IMR-90 (cell line): Measurements from ENCODE around the gene SCML2. TPM values are rescaled to one million over a fixed set of nuclear protein-coding genes. Genes with fewer than 3 reads are reported as not detected.

Experiments
- ATAC-seq: fragments of 200-7000 bp; cut with Tn5 transposase; 2 replicates; pipeline ENCODE4 v1.9.1; 2020; ENCODE audit warnings: low read depth, mild to moderate bottlenecking, moderate library complexity
- BruUV-seq: library from RNA; stranded (reverse); fragments of 400-500 nt; replicated peaks from 2 replicates; lab custom pipeline; 2021; lab: Mats Ljungman, UMichigan
- CTCF ChIA-PET: fragments of 300-600 bp; formaldehyde crosslinking; extraction: SDS; loops from one replicate; lab custom pipeline; 2021; ENCODE audit warnings: antibody characterized with exemption; lab: Yijun Ruan, JAX
- POLR2A ChIA-PET: fragments of 300-600 bp; sonication (Branson Sonifier 250); formaldehyde crosslinking; loops from one replicate; lab custom pipeline; 2022; ENCODE audit warnings: antibody characterized with exemption; ENCODE audit not compliant: unreplicated experiment; lab: Charles Lee
- DNase-seq: peaks from one replicate; pipeline ENCODE4 v3.0.0; 2013
- H2AFZ ChIP-seq: replicated peaks from 2 replicates; pipeline ENCODE3; 2013; ENCODE audit warnings: low read length, mild to moderate bottlenecking; ENCODE audit not compliant: poor library complexity
- H2AK5ac ChIP-seq: 2 replicates; pipeline ENCODE4 v1.6.1; 2013; ENCODE audit warnings: low read depth, low read length, inconsistent platforms
- H2AK9ac ChIP-seq: replicated peaks from 2 replicates; pipeline ENCODE3; 2013; ENCODE audit warnings: mild to moderate bottlenecking, low read depth, low read length, moderate library complexity; ENCODE audit not compliant: poor library complexity
- H2BK120ac ChIP-seq: 2 replicates; pipeline ENCODE4 v1.6.1; 2013; ENCODE audit warnings: low read depth, low read length, inconsistent platforms
- H2BK15ac ChIP-seq: 3 replicates; pipeline ENCODE4 v1.6.1; 2013; ENCODE audit warnings: low read depth, low read length, inconsistent platforms
- H2BK20ac ChIP-seq: 2 replicates; pipeline ENCODE4 v1.6.1; 2013; ENCODE audit warnings: low read depth, mild to moderate bottlenecking, inconsistent platforms, low read length, moderate library complexity
- H2BK5ac ChIP-seq: 2 replicates; pipeline ENCODE4 v1.6.1; 2013; ENCODE audit warnings: mild to moderate bottlenecking, low read depth, low read length, inconsistent platforms; ENCODE audit not compliant: poor library complexity, severe bottlenecking
- H3K14ac ChIP-seq: replicated peaks from 2 replicates; pipeline ENCODE4 v1.6.1; 2013; ENCODE audit warnings: low read depth, low read length, inconsistent platforms
- H3K18ac ChIP-seq: 2 replicates; pipeline ENCODE4 v1.6.1; 2013; ENCODE audit warnings: low read depth, low read length, control low read depth
- H3K23ac ChIP-seq: 2 replicates; pipeline ENCODE4 v1.6.1; 2013; ENCODE audit warnings: low read depth, low read length, inconsistent platforms
- H3K27ac ChIP-seq: 2 replicates; pipeline ENCODE4 v1.5.1; 2013; ENCODE audit warnings: mild to moderate bottlenecking, control low read depth, low read length; ENCODE audit not compliant: insufficient read depth
- H3K27me3 ChIP-seq: 2 replicates; pipeline ENCODE4 v1.6.1; 2013; ENCODE audit warnings: low read length; ENCODE audit not compliant: control insufficient read depth, insufficient read depth
- H3K36me3 ChIP-seq: 2 replicates; pipeline ENCODE4 v1.6.1; 2013; ENCODE audit warnings: low read length, mixed read lengths; ENCODE audit not compliant: control insufficient read depth, insufficient read depth
- H3K4ac ChIP-seq: 2 replicates; pipeline ENCODE4 v1.6.1; 2013; ENCODE audit warnings: low read depth, low read length, inconsistent platforms
- H3K4me1 ChIP-seq: 2 replicates; pipeline ENCODE4 v1.6.1; 2013; ENCODE audit warnings: low read length, mixed read lengths; ENCODE audit not compliant: control insufficient read depth, insufficient read depth
- H3K4me2 ChIP-seq: 2 replicates; pipeline ENCODE4 v1.6.1; 2013; ENCODE audit warnings: low read depth, mild to moderate bottlenecking, control low read depth, low read length, moderate library complexity
- H3K4me3 ChIP-seq: 2 replicates; pipeline ENCODE4 v1.5.1; 2013; ENCODE audit warnings: low read depth, mild to moderate bottlenecking, control low read depth, low read length, moderate library complexity; ENCODE audit not compliant: insufficient read depth
- H3K56ac ChIP-seq: 2 replicates; pipeline ENCODE4 v1.6.1; 2013; ENCODE audit warnings: low read length, inconsistent platforms; ENCODE audit not compliant: insufficient read depth; ENCODE audit errors: extremely low read depth
- H3K79me1 ChIP-seq, 2 experiments: 2 replicates each; pipeline ENCODE4 v1.6.1; 2013; ENCODE audit warnings: low read length in 2 of 2, inconsistent platforms in 1 of 2, low read depth in 1 of 2
- H3K9ac ChIP-seq: 2 replicates; pipeline ENCODE4 v1.6.1; 2013; ENCODE audit warnings: low read depth, low read length, control low read depth
- H3K9me1 ChIP-seq: 2 replicates; pipeline ENCODE4 v1.6.1; 2013; ENCODE audit warnings: low read length, inconsistent platforms; ENCODE audit not compliant: insufficient read depth
- H3K9me3 ChIP-seq: 2 replicates; pipeline ENCODE4 v1.6.1; 2013; ENCODE audit warnings: low read length; ENCODE audit not compliant: control insufficient read depth, insufficient read depth
- H4K20me1 ChIP-seq: 2 replicates; pipeline ENCODE4 v1.6.1; 2013; ENCODE audit warnings: low read length, inconsistent platforms; ENCODE audit not compliant: insufficient read depth
- H4K5ac ChIP-seq: 2 replicates; pipeline ENCODE4 v1.6.1; 2013; ENCODE audit warnings: mild to moderate bottlenecking, low read depth, low read length, control low read depth
- H4K8ac ChIP-seq, 2 experiments: 2 replicates each; pipeline ENCODE4 v1.6.1; 2013; ENCODE audit warnings: low read depth in 2 of 2, low read length in 2 of 2, control low read depth in 1 of 2, inconsistent platforms in 1 of 2
- H4K91ac ChIP-seq: 2 replicates; pipeline ENCODE4 v1.6.1; 2013; ENCODE audit warnings: low read depth, low read length, inconsistent platforms; ENCODE audit not compliant: insufficient read depth
- BHLHE40 ChIP-seq: fragments of 150-350 bp; IDR thresholded peaks from 2 replicates; pipeline ENCODE4 v1.6.1; 2016; ENCODE audit warnings: mild to moderate bottlenecking, low read depth, low read length
- CEBPB ChIP-seq: IDR thresholded peaks from 2 replicates; pipeline ENCODE4 v1.6.1; 2012; ENCODE audit warnings: low read depth, low read length, improper control_type of control experiment
- CHD1 ChIP-seq: IDR thresholded peaks from 2 replicates; pipeline ENCODE4 v1.6.1; 2012; ENCODE audit warnings: low read depth, low read length, improper control_type of control experiment
- FOS ChIP-seq: fragments of 150-350 bp; IDR thresholded peaks from 2 replicates; pipeline ENCODE4 v1.6.1; 2016; ENCODE audit warnings: low read depth, low read length
- MAFK ChIP-seq: IDR thresholded peaks from 2 replicates; pipeline ENCODE4 v1.6.1; 2012; ENCODE audit warnings: low read depth, low read length, improper control_type of control experiment
- MAZ ChIP-seq: IDR thresholded peaks from 2 replicates; pipeline ENCODE4 v1.6.1; 2012; ENCODE audit warnings: low read depth, mild to moderate bottlenecking, low read length, improper control_type of control experiment, moderate library complexity, borderline replicate concordance
- MXI1 ChIP-seq: IDR thresholded peaks from 2 replicates; pipeline ENCODE4 v1.6.1; 2012; ENCODE audit warnings: low read depth, mild to moderate bottlenecking, low read length, moderate library complexity, borderline replicate concordance
- NFE2L2 ChIP-seq: fragments of 150-350 bp; IDR thresholded peaks from 2 replicates; pipeline ENCODE4 v1.6.1; 2016; ENCODE audit warnings: low read depth, mild to moderate bottlenecking, low read length
- POLR2A ChIP-seq: IDR thresholded peaks from 2 replicates; pipeline ENCODE4 v1.6.1; 2012; ENCODE audit warnings: mild to moderate bottlenecking, low read depth, low read length
- RAD21 ChIP-seq: IDR thresholded peaks from 2 replicates; pipeline ENCODE4 v1.6.1; 2012; ENCODE audit warnings: low read length, improper control_type of control experiment
- RCOR1 ChIP-seq: IDR thresholded peaks from 2 replicates; pipeline ENCODE4 v1.6.1; 2012; ENCODE audit warnings: mild to moderate bottlenecking, low read length, improper control_type of control experiment; ENCODE audit not compliant: insufficient replicate concordance
- RFX5 ChIP-seq: IDR thresholded peaks from 2 replicates; pipeline ENCODE4 v1.8.0; 2012; ENCODE audit warnings: low read depth, mild to moderate bottlenecking, low read length, moderate library complexity
- SMC3 ChIP-seq: fragments of 150-350 bp; IDR thresholded peaks from 2 replicates; pipeline ENCODE4 v1.6.1; 2016; ENCODE audit warnings: low read depth, mild to moderate bottlenecking, antibody characterized with exemption, low read length, moderate library complexity
- WGBS, 2 experiments: methylation state at CpG; one replicate each; pipeline versions ENCODE4 v1.1.5 to v1.1.7; 2013; ENCODE audit warnings: missing lambda C conversion rate in 2 of 2; ENCODE audit not compliant: insufficient read length in 1 of 2; ENCODE audit errors: extremely low coverage in 2 of 2; 5-methylcytosine and 5-hydroxymethylcytosine counted together
- dilution Hi-C: fragments of 300-500 bp; cut with HindIII; formaldehyde crosslinking; loops from one replicate; pipeline ENCODE4 v1.14.3; 2018; ENCODE audit warnings: low sequenced_read_pairs; ENCODE audit not compliant: unreplicated experiment
- in situ Hi-C: fragments of 300-500 bp; cut with MboI; formaldehyde crosslinking; loops from 3 replicates; pipeline ENCODE4 v1.14.3; 2019; ENCODE audit warnings: low sequenced_read_pairs, inconsistent platforms, mixed read lengths
- intact Hi-C: fragments of 100-400 bp; cut with micrococcal nuclease; formaldehyde crosslinking; loops from 2 replicates; pipeline ENCODE4 v1.10.0; 2022
- polyA plus RNA-seq, 3 experiments: library from polyadenylated mRNA; depleted of rRNA; stranded (reverse); fragments of >200 nt; gene quantifications; 2 replicates each; pipeline ENCODE4 v1.2.3, GENCODE V29; 2012; ENCODE audit warnings: low replicate concordance in 1 of 3
- total RNA-seq: library from RNA; depleted of rRNA; stranded (reverse); fragments of >200 nt; gene quantifications from 2 replicates; pipeline ENCODE4 v1.2.3, GENCODE V29; 2012
- TF ChIP-seq, protein P1 (sequence below): fragments of 150-350 bp; IDR thresholded peaks from 2 replicates; pipeline ENCODE4 v1.6.1; 2017; ENCODE audit warnings: mild to moderate bottlenecking, antibody characterized with exemption, low read length, low read depth
- TF ChIP-seq, protein P2 (sequence below): fragments of 150-350 bp; IDR thresholded peaks from 2 replicates; pipeline ENCODE4 v1.6.1; 2016; ENCODE audit warnings: low read depth, mild to moderate bottlenecking, low read length, moderate library complexity, borderline replicate concordance
- TF ChIP-seq, protein P3 (sequence below): conservative IDR thresholded peaks from 2 replicates; pipeline ENCODE4 v1.5.1; 2012; ENCODE audit warnings: mild to moderate bottlenecking, low read depth, low read length, improper control_type of control experiment

Gene SCML2
- total and polyA plus RNA-seq, 2 of the 4 experiments (the other 2 are of a cell fraction): 1.3 to 1.7 TPM

DNA sequence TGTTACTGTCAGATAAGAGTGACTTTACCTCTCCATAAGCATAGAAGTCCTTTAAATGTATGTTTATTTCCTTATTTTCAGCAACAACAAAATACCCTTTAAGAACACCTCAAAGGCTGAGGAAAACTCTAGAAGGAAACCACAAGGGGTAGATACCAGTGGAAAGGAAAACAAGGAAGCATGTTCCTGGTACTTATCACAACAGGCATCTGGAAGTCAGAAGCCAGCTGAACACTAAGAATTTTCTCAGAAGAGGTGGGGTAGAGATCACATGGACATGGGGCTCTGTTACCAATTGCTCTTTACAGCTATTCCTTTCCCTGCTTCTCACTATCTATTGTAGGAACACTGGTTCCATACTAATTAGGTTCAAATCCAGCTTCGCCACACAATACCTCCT lies 82.3 kb downstream of the SCML2 start:
- no peak overlapping the region for H3K18ac ChIP-seq
- no peaks in the 10 kb centered on the region for H3K9me3 ChIP-seq
- H3K79me1 ChIP-seq: no peaks in the 10 kb centered on the region
- no CpG with 5 or more reads among the region's 1 CpG for WGBS, 2 experiments
- no peaks in the 10 kb centered on the region for H4K20me1 ChIP-seq
- no peak overlapping the region for H3K27ac ChIP-seq
- H2AFZ ChIP-seq: no peak overlapping the region
- no peaks in the 10 kb centered on the region for H3K36me3 ChIP-seq
- H2AK9ac ChIP-seq: no peak overlapping the region
- H2BK15ac ChIP-seq: no peak overlapping the region
- no peak for DNase-seq
- no peak overlapping the region for H4K91ac ChIP-seq
- H3K9me1 ChIP-seq: no peaks in the 10 kb centered on the region
- H3K56ac ChIP-seq: no peak overlapping the region
- ChIA-PET CTCF (no interaction called here), POLR2A (no interaction called here)
- no peak overlapping the region for H3K23ac ChIP-seq
- H2BK120ac ChIP-seq: no peak overlapping the region
- no peak overlapping the region for H3K4me3 ChIP-seq
- no peaks in the 10 kb centered on the region for H3K4me1 ChIP-seq
- TF ChIP-seq CEBPB (no peak), FOS (no peak), BHLHE40 (no peak), MXI1 (no peak), MAFK (no peak), POLR2A (no peak), RCOR1 (no peak), SMC3 (no peak), CHD1 (no peak), RFX5 (no peak), NFE2L2 (no peak), RAD21 (no peak), MAZ (no peak)
- TF ChIP-seq, protein P1, sequence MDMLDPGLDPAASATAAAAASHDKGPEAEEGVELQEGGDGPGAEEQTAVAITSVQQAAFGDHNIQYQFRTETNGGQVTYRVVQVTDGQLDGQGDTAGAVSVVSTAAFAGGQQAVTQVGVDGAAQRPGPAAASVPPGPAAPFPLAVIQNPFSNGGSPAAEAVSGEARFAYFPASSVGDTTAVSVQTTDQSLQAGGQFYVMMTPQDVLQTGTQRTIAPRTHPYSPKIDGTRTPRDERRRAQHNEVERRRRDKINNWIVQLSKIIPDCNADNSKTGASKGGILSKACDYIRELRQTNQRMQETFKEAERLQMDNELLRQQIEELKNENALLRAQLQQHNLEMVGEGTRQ: no peak
- TF ChIP-seq, protein P2, sequence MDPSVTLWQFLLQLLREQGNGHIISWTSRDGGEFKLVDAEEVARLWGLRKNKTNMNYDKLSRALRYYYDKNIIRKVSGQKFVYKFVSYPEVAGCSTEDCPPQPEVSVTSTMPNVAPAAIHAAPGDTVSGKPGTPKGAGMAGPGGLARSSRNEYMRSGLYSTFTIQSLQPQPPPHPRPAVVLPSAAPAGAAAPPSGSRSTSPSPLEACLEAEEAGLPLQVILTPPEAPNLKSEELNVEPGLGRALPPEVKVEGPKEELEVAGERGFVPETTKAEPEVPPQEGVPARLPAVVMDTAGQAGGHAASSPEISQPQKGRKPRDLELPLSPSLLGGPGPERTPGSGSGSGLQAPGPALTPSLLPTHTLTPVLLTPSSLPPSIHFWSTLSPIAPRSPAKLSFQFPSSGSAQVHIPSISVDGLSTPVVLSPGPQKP: no peak
- TF ChIP-seq, protein P3, sequence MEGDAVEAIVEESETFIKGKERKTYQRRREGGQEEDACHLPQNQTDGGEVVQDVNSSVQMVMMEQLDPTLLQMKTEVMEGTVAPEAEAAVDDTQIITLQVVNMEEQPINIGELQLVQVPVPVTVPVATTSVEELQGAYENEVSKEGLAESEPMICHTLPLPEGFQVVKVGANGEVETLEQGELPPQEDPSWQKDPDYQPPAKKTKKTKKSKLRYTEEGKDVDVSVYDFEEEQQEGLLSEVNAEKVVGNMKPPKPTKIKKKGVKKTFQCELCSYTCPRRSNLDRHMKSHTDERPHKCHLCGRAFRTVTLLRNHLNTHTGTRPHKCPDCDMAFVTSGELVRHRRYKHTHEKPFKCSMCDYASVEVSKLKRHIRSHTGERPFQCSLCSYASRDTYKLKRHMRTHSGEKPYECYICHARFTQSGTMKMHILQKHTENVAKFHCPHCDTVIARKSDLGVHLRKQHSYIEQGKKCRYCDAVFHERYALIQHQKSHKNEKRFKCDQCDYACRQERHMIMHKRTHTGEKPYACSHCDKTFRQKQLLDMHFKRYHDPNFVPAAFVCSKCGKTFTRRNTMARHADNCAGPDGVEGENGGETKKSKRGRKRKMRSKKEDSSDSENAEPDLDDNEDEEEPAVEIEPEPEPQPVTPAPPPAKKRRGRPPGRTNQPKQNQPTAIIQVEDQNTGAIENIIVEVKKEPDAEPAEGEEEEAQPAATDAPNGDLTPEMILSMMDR: no peak
- intact Hi-C loops (no loop called here), in situ Hi-C loops (no loop called here), dilution Hi-C loops (no loop called here)
- H2AK5ac ChIP-seq: no peak overlapping the region
- H3K4me2 ChIP-seq: no peak overlapping the region
- H3K27me3 ChIP-seq: no peaks in the 10 kb centered on the region
- H3K9ac ChIP-seq: no peak overlapping the region
- no peak overlapping the region for H3K14ac ChIP-seq
- no TSS peak for BruUV-seq
- no peak overlapping the region for H4K5ac ChIP-seq
- no peak overlapping the region for H4K8ac ChIP-seq
- ATAC-seq: no peak
- H2BK20ac ChIP-seq: no peak overlapping the region
- H2BK5ac ChIP-seq: no peak overlapping the region
- H3K4ac ChIP-seq: no peak overlapping the region
